Measurements from ENCODE around the gene ITGB1BP1.

Gene ITGB1BP1

GRCh38 chr2:9412781-9413180 is 10.5 kb downstream of the ITGB1BP1 start:
- no peak overlapping the region for H3K4me3 ChIP-seq (ENCODE audit: low read depth, low read length)
- no peak overlapping the region for H3K9ac ChIP-seq (ENCODE audit: low read length)
- H3K4me1 ChIP-seq (ENCODE audit: control insufficient read depth, insufficient read depth, low read length) = no peaks in the 10 kb centered on the region
- H3K27me3 ChIP-seq (ENCODE audit: control insufficient read depth, insufficient read depth, low read length) = no peaks in the 10 kb centered on the region
- H3K27ac ChIP-seq (ENCODE audit: low read depth, low read length) = no peak overlapping the region
- H3K9me3 ChIP-seq (ENCODE audit: control insufficient read depth, insufficient read depth, low read depth, low read length) = no peaks in the 10 kb centered on the region
- H3K36me3 ChIP-seq (ENCODE audit: control insufficient read depth, insufficient read depth, low read length) = peaks cover 6% of the 10 kb centered on the region

- Histone ChIP-seq H3K4me3 (ENCODE audit: low read depth, low read length) (no peak overlapping the region), H3K27ac (ENCODE audit: low read depth, low read length) (no peak overlapping the region), H3K27me3 (ENCODE audit: control insufficient read depth, insufficient read depth, low read length) (no peaks in the 10 kb centered on the region), H3K4me1 (ENCODE audit: control insufficient read depth, insufficient read depth, low read length) (no peaks in the 10 kb centered on the region), H3K36me3 (ENCODE audit: control insufficient read depth, insufficient read depth, low read length) (peaks cover 10% of the 10 kb centered on the region), H3K9me3 (ENCODE audit: control insufficient read depth, insufficient read depth, low read depth, low read length) (no peaks in the 10 kb centered on the region), H3K9ac (ENCODE audit: low read length) (no peak overlapping the region)
Observed at GRCh38 chr2:9410108-9410507, 13.2 kb downstream of the ITGB1BP1 start.

GRCh38 chr2:9408641-9409151 is 14.6 kb downstream of the ITGB1BP1 start:
- Histone ChIP-seq H3K9me3 (ENCODE audit: control insufficient read depth, insufficient read depth, low read depth, low read length) (no peaks in the 10 kb centered on the region), H3K4me1 (ENCODE audit: control insufficient read depth, insufficient read depth, low read length) (no peaks in the 10 kb centered on the region), H3K27me3 (ENCODE audit: control insufficient read depth, insufficient read depth, low read length) (no peaks in the 10 kb centered on the region), H3K9ac (ENCODE audit: low read length) (no peak overlapping the region), H3K27ac (ENCODE audit: low read depth, low read length) (no peak overlapping the region), H3K4me3 (ENCODE audit: low read depth, low read length) (no peak overlapping the region), H3K36me3 (ENCODE audit: control insufficient read depth, insufficient read depth, low read length) (peaks cover 10% of the 10 kb centered on the region)

- Histone ChIP-seq H3K27ac (ENCODE audit: low read depth, low read length) (no peak overlapping the region), H3K9me3 (ENCODE audit: control insufficient read depth, insufficient read depth, low read depth, low read length) (no peaks in the 10 kb centered on the region), H3K9ac (ENCODE audit: low read length) (no peak overlapping the region), H3K36me3 (ENCODE audit: control insufficient read depth, insufficient read depth, low read length) (peaks cover 13% of the 10 kb centered on the region), H3K27me3 (ENCODE audit: control insufficient read depth, insufficient read depth, low read length) (no peaks in the 10 kb centered on the region), H3K4me3 (ENCODE audit: low read depth, low read length) (no peak overlapping the region), H3K4me1 (ENCODE audit: control insufficient read depth, insufficient read depth, low read length) (no peaks in the 10 kb centered on the region)
Observed at GRCh38 chr2:9407363-9407811, 15.9 kb downstream of the ITGB1BP1 start.

GRCh38 chr2:9406529-9407362 is 16.6 kb downstream of the ITGB1BP1 start:
- peaks cover 13% of the 10 kb centered on the region for H3K36me3 ChIP-seq (ENCODE audit: control insufficient read depth, insufficient read depth, low read length)

GRCh38 chr2:9405636-9406035 is 17.7 kb downstream of the ITGB1BP1 start:
- Histone ChIP-seq H3K9me3 (ENCODE audit: control insufficient read depth, insufficient read depth, low read depth, low read length) (no peaks in the 10 kb centered on the region), H3K36me3 (ENCODE audit: control insufficient read depth, insufficient read depth, low read length) (peaks cover 13% of the 10 kb centered on the region), H3K9ac (ENCODE audit: low read length) (no peak overlapping the region), H3K4me1 (ENCODE audit: control insufficient read depth, insufficient read depth, low read length) (no peaks in the 10 kb centered on the region), H3K27ac (ENCODE audit: low read depth, low read length) (no peak overlapping the region), H3K27me3 (ENCODE audit: control insufficient read depth, insufficient read depth, low read length) (no peaks in the 10 kb centered on the region), H3K4me3 (ENCODE audit: low read depth, low read length) (no peak overlapping the region)

More at GRCh38 chr2:9406529-9407362, 16.6 kb downstream of the ITGB1BP1 start:
- Histone ChIP-seq H3K9ac (ENCODE audit: low read length) (no peak overlapping the region), H3K4me1 (ENCODE audit: control insufficient read depth, insufficient read depth, low read length) (no peaks in the 10 kb centered on the region), H3K9me3 (ENCODE audit: control insufficient read depth, insufficient read depth, low read depth, low read length) (no peaks in the 10 kb centered on the region), H3K27ac (ENCODE audit: low read depth, low read length) (no peak overlapping the region), H3K27me3 (ENCODE audit: control insufficient read depth, insufficient read depth, low read length) (no peaks in the 10 kb centered on the region), H3K4me3 (ENCODE audit: low read depth, low read length) (no peak overlapping the region)

GRCh38 chr2:9404451-9404850 is 18.9 kb downstream of the ITGB1BP1 start:
- H3K9me3 ChIP-seq (ENCODE audit: control insufficient read depth, insufficient read depth, low read depth, low read length) = no peaks in the 10 kb centered on the region
- H3K4me3 ChIP-seq (ENCODE audit: low read depth, low read length) = no peak overlapping the region
- H3K4me1 ChIP-seq (ENCODE audit: control insufficient read depth, insufficient read depth, low read length) = no peaks in the 10 kb centered on the region
- no peak overlapping the region for H3K27ac ChIP-seq (ENCODE audit: low read depth, low read length)
- peaks cover 11% of the 10 kb centered on the region for H3K36me3 ChIP-seq (ENCODE audit: control insufficient read depth, insufficient read depth, low read length)
- H3K27me3 ChIP-seq (ENCODE audit: control insufficient read depth, insufficient read depth, low read length) = no peaks in the 10 kb centered on the region
- H3K9ac ChIP-seq (ENCODE audit: low read length) = no peak overlapping the region

- Histone ChIP-seq H3K4me1 (ENCODE audit: control insufficient read depth, insufficient read depth, low read length) (no peaks in the 10 kb centered on the region), H3K9me3 (ENCODE audit: control insufficient read depth, insufficient read depth, low read depth, low read length) (no peaks in the 10 kb centered on the region), H3K27me3 (ENCODE audit: control insufficient read depth, insufficient read depth, low read length) (no peaks in the 10 kb centered on the region), H3K4me3 (ENCODE audit: low read depth, low read length) (no peak overlapping the region), H3K36me3 (ENCODE audit: control insufficient read depth, insufficient read depth, low read length) (peaks cover 11% of the 10 kb centered on the region), H3K9ac (ENCODE audit: low read length) (no peak overlapping the region), H3K27ac (ENCODE audit: low read depth, low read length) (no peak overlapping the region)
Observed at GRCh38 chr2:9403924-9404323, 19.4 kb downstream of the ITGB1BP1 start.

GRCh38 chr2:9401646-9402371 is 21.5 kb downstream of the ITGB1BP1 start:
- no peak overlapping the region for H3K9ac ChIP-seq (ENCODE audit: low read length)

GRCh38 chr2:9401059-9401547 is 22.2 kb downstream of the ITGB1BP1 start:
- H3K9me3 ChIP-seq (ENCODE audit: control insufficient read depth, insufficient read depth, low read depth, low read length) = no peaks in the 10 kb centered on the region
- no peaks in the 10 kb centered on the region for H3K4me1 ChIP-seq (ENCODE audit: control insufficient read depth, insufficient read depth, low read length)
- no peak overlapping the region for H3K4me3 ChIP-seq (ENCODE audit: low read depth, low read length)
- H3K27me3 ChIP-seq (ENCODE audit: control insufficient read depth, insufficient read depth, low read length) = no peaks in the 10 kb centered on the region
- no peak overlapping the region for H3K27ac ChIP-seq (ENCODE audit: low read depth, low read length)
- no peak overlapping the region for H3K9ac ChIP-seq (ENCODE audit: low read length)
- peaks cover 3% of the 10 kb centered on the region; the same call in 1 of the 2 replicates for H3K36me3 ChIP-seq (ENCODE audit: control insufficient read depth, insufficient read depth, low read length)

More at GRCh38 chr2:9401646-9402371, 21.5 kb downstream of the ITGB1BP1 start:
- Histone ChIP-seq H3K27ac (ENCODE audit: low read depth, low read length) (no peak overlapping the region), H3K36me3 (ENCODE audit: control insufficient read depth, insufficient read depth, low read length) (peaks cover 4% of the 10 kb centered on the region), H3K4me3 (ENCODE audit: low read depth, low read length) (no peak overlapping the region), H3K27me3 (ENCODE audit: control insufficient read depth, insufficient read depth, low read length) (no peaks in the 10 kb centered on the region), H3K4me1 (ENCODE audit: control insufficient read depth, insufficient read depth, low read length) (no peaks in the 10 kb centered on the region), H3K9me3 (ENCODE audit: control insufficient read depth, insufficient read depth, low read depth, low read length) (no peaks in the 10 kb centered on the region)
